HG03521 (cell line): Measurements from ENCODE around the gene MLC1.
"Not testable (repeated sequence)": the region's sequence is repeated elsewhere in the genome, so short reads cannot be mapped to it uniquely, and the experiment has no call there.

Experiments
- ATAC-seq: cut with Tn5 transposase; IDR thresholded peaks from one replicate; pipeline ENCODE4 v1.9.1; 2021; ENCODE audit warnings: mild to moderate bottlenecking, moderate library complexity; ENCODE audit not compliant: unreplicated experiment

Gene MLC1

GRCh38 chr22:50104141-50104544, 18.9 kb upstream of the MLC1 start:
- ATAC-seq: no peak

- ATAC-seq: no peak
These were observed 17.7 kb upstream of the MLC1 start for GRCh38 chr22:50102946-50103345.

- no peak for ATAC-seq
These were observed 16.8 kb upstream of the MLC1 start for GRCh38 chr22:50101870-50102565.

- no peak for ATAC-seq
These were observed 12.8 kb upstream of the MLC1 start for GRCh38 chr22:50098052-50098451.

- ATAC-seq: no peak
These were observed 7.1 kb upstream of the MLC1 start for GRCh38 chr22:50092342-50092741.

GRCh38 chr22:50091092-50091768, 6.0 kb upstream of the MLC1 start:
- no peak for ATAC-seq

GRCh38 chr22:50090412-50090714, 5.1 kb upstream of the MLC1 start:
- ATAC-seq: no peak

GRCh38 chr22:50089682-50090411, 4.6 kb upstream of the MLC1 start, which contains the start of gene MOV10L1:
Gene MOV10L1, plus strand, starts transcription at chr22:50090006. Its CDS starts 83 bp downstream, at chr22:50090089.
- no peak for ATAC-seq

GRCh38 chr22:50089231-50089630, 4.0 kb upstream of the MLC1 start:
- ATAC-seq: no peak

- ATAC-seq: no peak
These were observed 2.9 kb upstream of the MLC1 start for GRCh38 chr22:50088096-50088495.

GRCh38 chr22:50087646-50088045, 2.4 kb upstream of the MLC1 start:
- no peak for ATAC-seq

GRCh38 chr22:50086975-50087374, 1.7 kb upstream of the MLC1 start:
- not testable (repeated sequence) for ATAC-seq

GRCh38 chr22:50086526-50086925, 1.3 kb upstream of the MLC1 start:
- no peak for ATAC-seq

- ATAC-seq: no peak
These were observed 608 bp downstream of the MLC1 start for GRCh38 chr22:50084614-50085021.

- ATAC-seq: no peak
These were observed 1.1 kb downstream of the MLC1 start for GRCh38 chr22:50084080-50084477.

- no peak for ATAC-seq
These were observed 1.7 kb downstream of the MLC1 start for GRCh38 chr22:50083462-50084079.

GRCh38 chr22:50082961-50083461, 2.2 kb downstream of the MLC1 start:
- no peak for ATAC-seq

GRCh38 chr22:50082197-50082715, 3.0 kb downstream of the MLC1 start:
- no peak for ATAC-seq

GRCh38 chr22:50081426-50082196, 3.6 kb downstream of the MLC1 start:
- no peak for ATAC-seq

- no peak for ATAC-seq
These were observed 5.2 kb downstream of the MLC1 start for GRCh38 chr22:50080077-50080465.
